ENCODE measurements around the gene HPRT1. TPM values are rescaled to one million over a fixed set of nuclear protein-coding genes. Genes with fewer than 3 reads are reported as not detected.

HPRT1 gene
- polyA plus RNA-seq, 1 donor from 2014 or later = 53.0 TPM

- Mint-ChIP-seq H3K36me3 (peaks cover 1% of the 10 kb centered on the region), H3K9me3 (peaks cover 0 to 3% (median 0%) of the 10 kb centered on the region in 3 donors), H3K27me3 (no peaks in the 10 kb centered on the region), H3K27ac (no peak overlapping the region), H3K4me3 (no peak overlapping the region), H3K4me1 (no peaks in the 10 kb centered on the region)
Observed at GRCh38 chrX:134513091-134513490, 53.1 kb downstream of the HPRT1 start.

- Mint-ChIP-seq H3K9me3 (no peaks in the 10 kb centered on the region), H3K4me3 (no peak overlapping the region), H3K27ac (no peak overlapping the region), H3K4me1 (no peaks in the 10 kb centered on the region), H3K27me3 (no peaks in the 10 kb centered on the region), H3K36me3 (no peaks in the 10 kb centered on the region)
Observed at GRCh38 chrX:134520860-134521390, 61.0 kb downstream of the HPRT1 start.

DNA sequence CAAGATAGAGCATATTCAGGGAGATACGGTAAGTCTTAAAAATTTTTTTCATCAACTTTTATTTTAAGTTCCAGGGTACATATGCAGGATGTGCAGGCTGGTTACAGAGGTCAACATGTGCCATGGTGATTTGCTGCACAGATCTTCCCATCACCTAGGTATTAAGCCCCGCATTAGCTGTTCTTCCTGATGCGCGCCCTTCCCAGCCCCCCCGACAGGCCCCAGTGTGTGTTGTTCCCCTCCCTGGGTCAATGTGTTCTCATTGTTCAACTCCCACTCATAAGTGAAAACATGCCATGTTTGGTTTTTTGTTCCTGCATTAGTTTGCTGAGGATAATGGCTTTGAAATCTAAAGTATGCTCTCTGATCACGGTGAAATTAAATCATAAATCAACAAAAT is 64.2 kb downstream of the HPRT1 start:
- Mint-ChIP-seq H3K4me1 (no peaks in the 10 kb centered on the region), H3K9me3 (no peaks in the 10 kb centered on the region), H3K27ac (no peak overlapping the region), H3K36me3 (no peaks in the 10 kb centered on the region), H3K27me3 (no peaks in the 10 kb centered on the region), H3K4me3 (no peak overlapping the region)

DNA sequence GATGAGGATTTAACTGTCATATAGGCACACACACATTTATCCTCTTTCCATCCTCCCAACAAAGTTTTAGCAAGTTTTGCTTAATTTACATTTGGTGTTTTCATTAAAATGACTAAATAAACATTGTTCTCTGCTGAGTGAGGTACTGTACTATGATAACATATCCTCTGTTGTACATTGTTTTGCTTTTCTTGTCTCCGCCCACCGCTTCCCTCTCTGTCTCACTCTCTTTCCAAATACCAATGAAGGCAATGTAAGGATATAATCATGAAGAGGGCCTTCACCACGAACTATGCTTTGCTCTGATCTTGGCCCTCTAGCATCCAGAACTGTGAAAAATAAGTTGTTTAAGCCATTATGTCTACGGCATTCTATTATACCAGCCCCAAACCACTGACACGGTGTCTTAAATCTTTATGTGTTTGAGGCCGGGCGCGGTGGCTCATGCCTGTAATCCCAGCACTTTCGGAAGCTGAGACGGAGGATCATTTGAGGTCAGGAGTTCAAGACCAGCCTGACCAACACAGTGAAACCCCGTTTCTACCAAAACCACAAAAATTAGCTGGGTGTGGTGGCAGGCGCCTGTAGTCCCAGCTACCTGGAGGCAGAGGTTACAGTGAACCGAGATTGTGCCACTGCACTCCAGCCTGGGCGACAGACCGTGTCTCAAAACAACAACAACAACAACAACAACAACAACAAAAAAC is 65.3 kb downstream of the HPRT1 start:
- H3K36me3 Mint-ChIP-seq = no peaks in the 10 kb centered on the region
- no peaks in the 10 kb centered on the region for H3K4me1 Mint-ChIP-seq
- H3K27ac Mint-ChIP-seq = no peak overlapping the region
- H3K9me3 Mint-ChIP-seq = no peaks in the 10 kb centered on the region
- no peaks in the 10 kb centered on the region for H3K27me3 Mint-ChIP-seq
- no peak overlapping the region for H3K4me3 Mint-ChIP-seq

GRCh38 chrX:134526399-134526798 is 66.4 kb downstream of the HPRT1 start:
- no peaks in the 10 kb centered on the region for H3K27me3 Mint-ChIP-seq
- no peaks in the 10 kb centered on the region for H3K36me3 Mint-ChIP-seq
- H3K27ac Mint-ChIP-seq = no peak overlapping the region
- H3K4me1 Mint-ChIP-seq = no peaks in the 10 kb centered on the region
- H3K4me3 Mint-ChIP-seq = no peak overlapping the region
- no peaks in the 10 kb centered on the region for H3K9me3 Mint-ChIP-seq

GRCh38 chrX:134528960-134529359 is 69.0 kb downstream of the HPRT1 start:
- Mint-ChIP-seq H3K27me3 (peaks cover 6% of the 10 kb centered on the region), H3K4me3 (no peak overlapping the region), H3K27ac (no peak overlapping the region), H3K36me3 (no peaks in the 10 kb centered on the region), H3K4me1 (no peaks in the 10 kb centered on the region), H3K9me3 (no peaks in the 10 kb centered on the region)

DNA sequence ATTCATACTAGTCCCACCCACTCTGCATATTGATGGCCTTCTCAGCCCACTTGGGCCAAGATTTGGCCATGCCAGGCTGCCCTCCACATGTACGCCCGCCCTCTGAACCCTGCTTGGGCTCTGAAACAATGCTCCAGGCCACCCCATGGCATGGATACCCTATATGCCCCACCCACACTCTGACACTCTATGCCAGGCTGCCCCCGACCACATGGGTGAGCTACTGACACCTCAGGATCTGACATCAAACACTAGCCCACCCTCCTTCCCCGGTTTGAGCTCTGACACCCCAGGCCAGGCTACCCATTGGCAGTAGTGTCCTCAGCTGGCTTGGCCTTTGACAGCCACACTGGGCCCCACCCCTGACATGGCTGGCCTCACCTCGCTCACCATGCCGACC is 69.5 kb downstream of the HPRT1 start:
- Mint-ChIP-seq H3K27ac (peak overlapping the region in 2 of 3 donors; percentile 63 to 69), H3K9me3 (no peaks in the 10 kb centered on the region), H3K4me1 (no peaks in the 10 kb centered on the region), H3K4me3 (no peak overlapping the region), H3K36me3 (no peaks in the 10 kb centered on the region), H3K27me3 (peaks cover 6% of the 10 kb centered on the region)

- H3K9me3 Mint-ChIP-seq = no peaks in the 10 kb centered on the region
- no peaks in the 10 kb centered on the region for H3K4me1 Mint-ChIP-seq
- peaks cover 10% of the 10 kb centered on the region for H3K27me3 Mint-ChIP-seq
- H3K4me3 Mint-ChIP-seq = no peak overlapping the region
- H3K36me3 Mint-ChIP-seq = no peaks in the 10 kb centered on the region
- peak overlapping the region in 1 of 3 donors; percentile 83 for H3K27ac Mint-ChIP-seq
Observed at GRCh38 chrX:134530845-134531244, 70.9 kb downstream of the HPRT1 start.

DNA sequence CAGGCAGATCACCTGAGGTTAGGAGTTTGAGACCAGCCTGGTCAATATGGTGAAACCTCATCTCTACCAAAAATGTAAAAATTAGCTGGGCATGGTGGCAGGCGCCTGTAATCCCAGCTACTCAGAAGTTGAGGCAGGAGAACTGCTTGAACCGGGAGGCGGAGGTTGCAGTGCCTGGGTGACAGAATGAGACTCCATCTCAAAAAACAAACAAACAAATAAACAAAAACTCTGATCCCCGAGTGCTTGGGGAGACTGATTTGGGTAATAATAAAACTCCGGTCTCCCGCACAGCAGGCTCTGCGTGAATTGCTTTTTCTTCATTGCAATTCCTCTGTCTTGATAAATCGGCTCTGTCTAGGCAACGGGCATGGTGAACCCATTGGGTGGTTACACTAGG is 73.4 kb downstream of the HPRT1 start:
- Mint-ChIP-seq H3K4me1 (no peaks in the 10 kb centered on the region), H3K27ac (no peak overlapping the region), H3K27me3 (peaks cover 10% of the 10 kb centered on the region), H3K4me3 (no peak overlapping the region), H3K9me3 (no peaks in the 10 kb centered on the region), H3K36me3 (no peaks in the 10 kb centered on the region)

GRCh38 chrX:134533952-134534351 is 74.0 kb downstream of the HPRT1 start:
- Mint-ChIP-seq H3K9me3 (no peaks in the 10 kb centered on the region), H3K4me3 (no peak overlapping the region), H3K4me1 (no peaks in the 10 kb centered on the region), H3K27me3 (peaks cover 10% of the 10 kb centered on the region), H3K27ac (no peak overlapping the region), H3K36me3 (no peaks in the 10 kb centered on the region)

- Mint-ChIP-seq H3K36me3 (no peaks in the 10 kb centered on the region), H3K27me3 (peaks cover 5% of the 10 kb centered on the region)
Observed at GRCh38 chrX:134537179-134537955, 77.4 kb downstream of the HPRT1 start.

GRCh38 chrX:134538316-134538715 is 78.4 kb downstream of the HPRT1 start:
- Mint-ChIP-seq H3K27ac (no peak overlapping the region), H3K9me3 (no peaks in the 10 kb centered on the region), H3K27me3 (peaks cover 4% of the 10 kb centered on the region), H3K4me1 (peaks cover 0 to 6% (median 4%) of the 10 kb centered on the region in 3 donors), H3K4me3 (no peak overlapping the region), H3K36me3 (no peaks in the 10 kb centered on the region)

More at GRCh38 chrX:134537179-134537955, 77.4 kb downstream of the HPRT1 start:
- H3K4me1 Mint-ChIP-seq = no peaks in the 10 kb centered on the region
- H3K27ac Mint-ChIP-seq = no peak overlapping the region
- H3K9me3 Mint-ChIP-seq = no peaks in the 10 kb centered on the region
- H3K4me3 Mint-ChIP-seq = no peak overlapping the region

GRCh38 chrX:134541906-134542305 is 81.9 kb downstream of the HPRT1 start:
- H3K27ac Mint-ChIP-seq = no peak overlapping the region
- H3K4me3 Mint-ChIP-seq = no peak overlapping the region
- H3K27me3 Mint-ChIP-seq = peaks cover 21% of the 10 kb centered on the region
- H3K36me3 Mint-ChIP-seq = no peaks in the 10 kb centered on the region
- H3K4me1 Mint-ChIP-seq = peaks cover 4 to 6% (median 4%) of the 10 kb centered on the region in 3 donors
- H3K9me3 Mint-ChIP-seq = no peaks in the 10 kb centered on the region

DNA sequence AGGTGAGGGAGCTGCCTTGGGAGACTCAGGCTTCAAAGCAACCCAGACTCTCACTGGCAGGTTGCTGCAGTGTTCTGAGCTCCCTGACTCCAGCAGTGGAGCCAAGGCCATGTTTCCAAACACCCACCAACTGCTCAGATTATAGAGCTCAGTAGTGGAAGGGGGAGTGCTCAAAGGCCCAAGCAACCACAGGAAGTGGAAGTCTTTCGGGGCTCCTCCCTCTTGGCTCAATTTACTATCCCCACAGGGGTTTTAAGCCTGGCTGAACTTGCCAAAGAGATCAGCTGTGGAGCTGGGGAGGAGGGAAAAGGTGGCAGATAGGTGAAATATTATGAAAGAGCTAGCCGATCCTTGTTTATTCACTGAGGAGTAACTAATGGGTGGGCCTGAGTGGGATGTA is 82.5 kb downstream of the HPRT1 start:
- Mint-ChIP-seq H3K27ac (no peak overlapping the region), H3K36me3 (no peaks in the 10 kb centered on the region), H3K9me3 (no peaks in the 10 kb centered on the region), H3K4me3 (no peak overlapping the region), H3K4me1 (peaks cover 4 to 6% (median 4%) of the 10 kb centered on the region in 3 donors), H3K27me3 (peaks cover 25% of the 10 kb centered on the region)

DNA sequence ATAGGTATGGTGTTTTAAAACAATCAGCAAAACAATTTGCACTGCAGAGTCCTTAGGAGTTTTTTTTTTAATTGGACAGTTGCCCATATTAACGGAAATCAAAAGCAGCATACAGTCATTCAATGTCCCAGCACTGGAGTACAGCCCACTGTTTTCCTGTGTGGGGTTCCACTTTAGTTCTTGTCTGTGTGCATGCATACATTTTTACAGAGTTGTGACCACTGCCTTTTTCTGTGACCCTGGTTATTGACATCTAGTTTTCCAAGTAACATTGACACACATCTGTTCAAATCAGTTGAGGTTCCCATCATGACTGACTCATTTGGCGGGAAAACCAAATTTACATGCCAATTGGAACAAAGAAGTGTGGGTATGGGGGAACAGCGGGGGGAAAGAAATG is 83.3 kb downstream of the HPRT1 start:
- H3K27me3 Mint-ChIP-seq = peaks cover 29% of the 10 kb centered on the region
- H3K4me3 Mint-ChIP-seq = no peak overlapping the region
- H3K4me1 Mint-ChIP-seq = peaks cover 5 to 7% (median 6%) of the 10 kb centered on the region in 3 donors
- H3K9me3 Mint-ChIP-seq = peaks cover 0 to 4% (median 4%) of the 10 kb centered on the region in 3 donors
- H3K27ac Mint-ChIP-seq = no peak overlapping the region
- H3K36me3 Mint-ChIP-seq = no peaks in the 10 kb centered on the region
